Testis (tissue), 3 donors: ENCODE data around the gene C20orf173. TPM values are rescaled to one million over a fixed set of nuclear protein-coding genes. Genes with fewer than 3 reads are reported as not detected.

Experiments used
- DNase-seq: peaks from one replicate; pipeline ENCODE4 v3.0.0-alpha.2; 2019
- H3K27ac ChIP-seq, 2 donors: fragments of 200-600 bp; sonication (generic); one replicate each; pipeline ENCODE4 v1.5.1; 2019
- H3K27me3 ChIP-seq: fragments of 200-600 bp; sonication (generic); one replicate; pipeline ENCODE4 v1.5.1; 2019
- H3K36me3 ChIP-seq: fragments of 200-600 bp; sonication (generic); one replicate; pipeline ENCODE4 v1.5.1; 2017; ENCODE audit warnings: low read depth; ENCODE audit errors: missing control alignments
- H3K4me1 ChIP-seq: fragments of 200-600 bp; sonication (generic); one replicate; pipeline ENCODE4 v1.5.1; 2019
- H3K4me3 ChIP-seq, 2 donors: fragments of 200-600 bp; sonication (generic); one replicate each; pipeline ENCODE4 v1.5.1; 2017 to 2019
- H3K9me3 ChIP-seq: fragments of 200-600 bp; sonication (generic); one replicate; pipeline ENCODE4 v1.5.1; 2017
- POLR2A ChIP-seq: fragments of 450-650 bp; IDR thresholded peaks from one replicate; pipeline ENCODE4 v1.6.1; 2017; ENCODE audit warnings: antibody characterized with exemption, mild to moderate bottlenecking, moderate library complexity
- WGBS, 2 donors: methylation state at CpG; one replicate each; pipeline ENCODE4 v1.1.5; 2018; 5-methylcytosine and 5-hydroxymethylcytosine counted together
- intact Hi-C: fragments of 100-400 bp; cut with DNase I; formaldehyde crosslinking; loops from one replicate; pipeline ENCODE4 v1.15.1; 2023; ENCODE audit warnings: low total_unique reads
- polyA plus RNA-seq: library from polyadenylated mRNA; stranded (reverse); fragments of 350-450 nt; fragmentation: Illumina TruSeq; extraction: RNeasy Lipid Tissue Mini Kit (QIAGEN cat#74804); gene quantifications from one replicate; pipeline ENCODE4 v1.2.3, GENCODE V29; 2014; ENCODE audit warnings: low read depth, low replicate concordance; ENCODE audit not compliant: insufficient read depth
- total RNA-seq, 2 donors: library from RNA; depleted of rRNA; stranded (reverse); fragments of >200 nt; gene quantifications; one replicate each; pipeline ENCODE4 v1.2.3, GENCODE V29; 2016
- TF ChIP-seq, protein P1 (sequence below), 3 experiments: fragments of 450-650 bp in 2 of 3; fragments of 200-600 bp in 1 of 3; sonication (generic) in 1 of 3; IDR thresholded peaks; one replicate each; pipeline ENCODE4 v1.5.1; 2016 to 2019; ENCODE audit warnings: antibody characterized with exemption in 3 of 3, mild to moderate bottlenecking in 2 of 3, moderate library complexity in 1 of 3

Gene C20orf173
- total and polyA plus RNA-seq, 3 donors from 2014 or later, result 8.5 to 47.2 (median 17.3) TPM

DNA sequence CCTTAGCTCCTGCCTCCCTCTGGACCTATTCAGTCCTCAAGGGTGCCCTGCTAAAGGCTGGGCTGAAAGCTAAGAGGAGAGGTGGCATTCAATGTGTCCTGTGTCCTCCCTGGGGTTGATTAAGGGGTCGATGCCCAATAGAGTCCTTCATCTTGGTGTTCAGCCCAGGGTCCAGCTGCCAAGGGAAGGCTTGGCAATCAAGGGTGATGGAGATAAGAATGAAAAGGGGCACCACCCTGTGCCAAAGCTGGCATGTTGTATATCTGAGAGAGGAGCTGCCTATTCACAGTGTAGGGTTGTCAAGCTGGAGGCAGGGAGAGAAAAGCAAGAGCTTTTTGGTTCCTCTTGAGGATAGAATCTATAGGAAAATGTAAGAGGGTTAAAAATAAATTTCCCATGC, 12.3 kb downstream of the C20orf173 start:
- H3K4me3 ChIP-seq, result no peak overlapping the region

DNA sequence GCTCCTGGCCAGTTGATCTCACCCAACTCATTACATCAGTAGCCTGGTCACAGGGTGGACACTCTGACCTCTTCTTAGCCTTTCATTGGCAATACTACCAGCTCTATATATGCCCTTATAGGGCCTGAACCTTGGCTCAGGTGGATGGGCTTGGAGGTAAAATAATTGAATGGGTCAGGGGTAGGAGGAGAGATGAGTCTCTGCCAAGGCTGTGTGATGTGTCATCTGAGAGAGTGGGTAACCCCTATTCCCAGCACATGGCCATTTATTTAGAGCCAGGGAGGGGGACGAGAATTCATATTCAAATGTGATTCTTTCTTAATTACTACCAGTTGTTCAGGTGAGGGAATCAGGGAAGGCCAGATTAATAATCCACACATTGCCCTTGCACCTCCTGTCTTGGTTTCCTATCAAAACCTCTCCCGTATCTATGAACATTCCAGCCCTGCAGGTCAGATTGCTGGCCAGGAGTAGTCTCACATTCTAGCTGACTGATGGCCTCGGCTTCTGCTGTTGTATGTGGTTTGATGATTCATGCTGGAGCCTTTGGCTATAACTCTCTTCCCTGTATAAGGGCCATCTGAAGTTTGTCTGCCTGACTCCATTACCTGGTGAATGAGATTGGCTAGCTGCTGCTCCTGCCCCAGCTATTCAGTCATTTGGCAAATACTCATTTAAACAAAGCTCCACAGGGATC, 13.4 kb downstream of the C20orf173 start:
- Histone ChIP-seq H3K4me3 (no peak overlapping the region), H3K27ac (no peak overlapping the region), H3K27me3 (no peaks in the 10 kb centered on the region), H3K4me1 (no peaks in the 10 kb centered on the region), H3K9me3 (no peaks in the 10 kb centered on the region), H3K36me3 (no peaks in the 10 kb centered on the region)
- intact Hi-C loops, result no loop called here
- DNase-seq, result no peak
- TF ChIP-seq, protein P1, sequence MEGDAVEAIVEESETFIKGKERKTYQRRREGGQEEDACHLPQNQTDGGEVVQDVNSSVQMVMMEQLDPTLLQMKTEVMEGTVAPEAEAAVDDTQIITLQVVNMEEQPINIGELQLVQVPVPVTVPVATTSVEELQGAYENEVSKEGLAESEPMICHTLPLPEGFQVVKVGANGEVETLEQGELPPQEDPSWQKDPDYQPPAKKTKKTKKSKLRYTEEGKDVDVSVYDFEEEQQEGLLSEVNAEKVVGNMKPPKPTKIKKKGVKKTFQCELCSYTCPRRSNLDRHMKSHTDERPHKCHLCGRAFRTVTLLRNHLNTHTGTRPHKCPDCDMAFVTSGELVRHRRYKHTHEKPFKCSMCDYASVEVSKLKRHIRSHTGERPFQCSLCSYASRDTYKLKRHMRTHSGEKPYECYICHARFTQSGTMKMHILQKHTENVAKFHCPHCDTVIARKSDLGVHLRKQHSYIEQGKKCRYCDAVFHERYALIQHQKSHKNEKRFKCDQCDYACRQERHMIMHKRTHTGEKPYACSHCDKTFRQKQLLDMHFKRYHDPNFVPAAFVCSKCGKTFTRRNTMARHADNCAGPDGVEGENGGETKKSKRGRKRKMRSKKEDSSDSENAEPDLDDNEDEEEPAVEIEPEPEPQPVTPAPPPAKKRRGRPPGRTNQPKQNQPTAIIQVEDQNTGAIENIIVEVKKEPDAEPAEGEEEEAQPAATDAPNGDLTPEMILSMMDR (IDR thresholded peaks at IDR 0.05), result no peak
- no peak for TF ChIP-seq POLR2A
- WGBS, 2 donors, result 80 to 83% methylated on average over 3 of the region's 3 CpGs

More for the DNA sequence above, 12.3 kb downstream of the C20orf173 start:
- intact Hi-C loops, result no loop called here
- WGBS, 2 donors, result 57 to 100% methylated on average over 1 of the region's 1 CpG
- Histone ChIP-seq H3K4me1 (no peaks in the 10 kb centered on the region), H3K27me3 (no peaks in the 10 kb centered on the region), H3K36me3 (no peaks in the 10 kb centered on the region), H3K27ac (no peak overlapping the region), H3K9me3 (no peaks in the 10 kb centered on the region)
- no peak for TF ChIP-seq POLR2A
- TF ChIP-seq, protein P1 (IDR thresholded peaks at IDR 0.05), result no peak
- no peak for DNase-seq

DNA sequence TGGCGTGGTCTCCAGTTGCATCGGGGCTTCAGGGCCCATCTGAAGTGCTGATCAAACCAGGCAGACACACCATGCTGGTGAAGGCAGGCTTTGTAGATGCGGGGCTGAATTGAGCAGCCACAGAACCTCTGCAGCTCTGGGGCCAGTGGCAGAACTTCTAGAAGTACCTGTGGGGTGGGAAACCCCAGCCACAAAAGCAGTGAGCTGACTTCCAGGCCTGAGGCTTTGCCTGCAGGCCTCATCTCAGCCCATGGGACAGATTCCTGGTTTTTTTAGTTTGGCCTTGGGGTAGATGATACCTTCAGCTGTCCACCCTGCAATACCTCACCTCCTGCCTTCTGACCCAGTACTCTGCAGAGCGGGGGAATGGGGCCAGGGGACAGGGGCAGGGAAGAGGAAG, 14.1 kb downstream of the C20orf173 start:
- no peaks in the 10 kb centered on the region for H3K9me3 ChIP-seq
- no peaks in the 10 kb centered on the region for H3K27me3 ChIP-seq
- WGBS, 2 donors, result 91 to 97% methylated on average over 4 of the region's 4 CpGs
- H3K27ac ChIP-seq, result no peak overlapping the region
- DNase-seq, result no peak
- H3K36me3 ChIP-seq, result no peaks in the 10 kb centered on the region
- H3K4me1 ChIP-seq, result no peaks in the 10 kb centered on the region
- no peak overlapping the region for H3K4me3 ChIP-seq
- intact Hi-C loops, result no loop called here
- TF ChIP-seq POLR2A, result no peak
- TF ChIP-seq, protein P1 (IDR thresholded peaks at IDR 0.05), result no peak

DNA sequence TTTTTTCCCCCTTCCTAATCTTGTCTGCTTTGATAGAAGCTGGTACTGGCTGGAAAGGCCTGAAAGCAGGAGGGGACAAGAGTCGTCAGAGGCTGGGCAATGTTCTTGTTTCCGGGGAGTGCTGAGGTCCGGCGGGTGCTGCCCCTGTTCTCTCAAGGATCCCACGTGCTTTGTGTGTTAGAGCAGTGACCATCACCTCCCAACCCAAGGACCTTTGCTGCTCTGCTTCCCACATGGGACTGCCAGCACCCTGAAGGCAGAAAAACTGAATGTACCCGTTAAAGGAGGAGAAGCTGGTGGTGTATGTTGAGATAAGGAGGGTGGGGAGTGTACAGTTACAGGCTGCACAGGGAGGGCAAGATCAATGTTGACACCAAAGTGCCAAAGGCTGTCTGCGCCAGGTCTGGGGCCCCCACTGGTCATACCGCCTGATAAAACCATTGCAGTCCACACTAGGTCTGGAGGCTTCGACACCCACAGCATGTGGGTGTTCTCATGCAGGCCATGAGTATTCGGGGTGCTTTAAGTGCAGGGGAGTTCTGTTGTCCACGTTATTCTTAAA, 15.0 kb downstream of the C20orf173 start:
- Histone ChIP-seq H3K36me3 (no peaks in the 10 kb centered on the region), H3K27me3 (no peaks in the 10 kb centered on the region), H3K4me3 (no peak overlapping the region), H3K9me3 (no peaks in the 10 kb centered on the region), H3K4me1 (no peaks in the 10 kb centered on the region), H3K27ac (no peak overlapping the region)
- no peak for DNase-seq
- intact Hi-C loops, result no loop called here
- WGBS, 2 donors, result 66 to 77% methylated on average over 9 to 11 of the region's 11 CpGs
- TF ChIP-seq POLR2A, result no peak
- TF ChIP-seq, protein P1 (IDR thresholded peaks at IDR 0.05), result no peak
